GM19372 (cell line): ENCODE data around the gene FLNC.

Source experiments
- ATAC-seq: cut with Tn5 transposase; IDR thresholded peaks from one replicate; pipeline ENCODE4 v1.9.1; 2021; ENCODE audit warnings: mild to moderate bottlenecking, low read depth, moderate library complexity; ENCODE audit not compliant: unreplicated experiment

The FLNC gene

GRCh38 chr7:128906766-128907559, 76.8 kb downstream of the FLNC start:
- no peak for ATAC-seq
